Measurements from ENCODE around the gene PDLIM4. TPM values are rescaled to one million over a fixed set of nuclear protein-coding genes. Genes with fewer than 3 reads are reported as not detected.

The PDLIM4 gene
- total RNA-seq, 6 experiments from 2014 or later, result 0.24 to 0.95 (median 0.40) TPM; not detected in 2

- ATAC-seq (peak; percentile 94 to 98 (median 96)), DNase-seq (peak; percentile 91 to 94 (median 92))
- WGBS (ENCODE audit: insufficient coverage, low coverage, low lambda C conversion rate, missing lambda C conversion rate), result 0% methylated on average over 9 of the region's 92 CpGs
- Histone ChIP-seq H3K27me3 (no peaks in the 10 kb centered on the region), H3K4me1 (peaks cover 0 to 10% (median 0%) of the 10 kb centered on the region in 4 donors), H3K4me3 (peak within 1 kb of the TSS; percentile 52 to 65 (median 61)), H3K9me3 (no peaks in the 10 kb centered on the region), H3K27ac (peak within 1 kb of the TSS; percentile 93 to 98 (median 95)), H3K36me3 (no peaks in the 10 kb centered on the region)
- TF ChIP-seq POLR2A (IDR thresholded peaks at IDR 0.05) (peak; percentile 81), CTCF (IDR thresholded peaks at IDR 0.05) (peak in 1 of 4 donors; percentile 38)
- intact Hi-C loops (cut with DNase I), result no loop called here
These were observed 29.8 kb upstream of the PDLIM4 start, which contains the start of gene P4HA2 for GRCh38 chr5:132227485-132228240. TSS of gene P4HA2 (minus strand) at chr5:132227853. CDS start at chr5:132218626, 9,227 bp downstream.

- no peak for TF ChIP-seq POLR2A (IDR thresholded peaks at IDR 0.05)
- no peak for TF ChIP-seq CTCF (IDR thresholded peaks at IDR 0.05)
- 52% methylated on average over 5 of the region's 27 CpGs for WGBS (ENCODE audit: insufficient coverage, low coverage, low lambda C conversion rate, missing lambda C conversion rate)
- intact Hi-C loops (cut with DNase I), result no loop called here
- peak overlapping the region; percentile 93 to 98 (median 95) for H3K27ac ChIP-seq
- H3K4me3 ChIP-seq, result peak overlapping the region; percentile 52 to 65 (median 61)
- DNase-seq, result peak in 1 of 3 donors; percentile 44
- no peaks in the 10 kb centered on the region for H3K36me3 ChIP-seq
- no peak for ATAC-seq
- H3K9me3 ChIP-seq, result no peaks in the 10 kb centered on the region
- H3K27me3 ChIP-seq, result no peaks in the 10 kb centered on the region
- peaks cover 0 to 10% (median 0%) of the 10 kb centered on the region in 4 donors for H3K4me1 ChIP-seq
These were observed 29.1 kb upstream of the PDLIM4 start for GRCh38 chr5:132228241-132229035.

- intact Hi-C loops (cut with DNase I), result no loop called here
- Histone ChIP-seq H3K9me3 (no peaks in the 10 kb centered on the region), H3K27ac (no peak overlapping the region), H3K4me1 (peaks cover 0 to 10% (median 0%) of the 10 kb centered on the region in 4 donors), H3K4me3 (no peak overlapping the region), H3K36me3 (no peaks in the 10 kb centered on the region), H3K27me3 (no peaks in the 10 kb centered on the region)
- DNase-seq (no peak), ATAC-seq (no peak)
- 96% methylated on average over 5 of the region's 5 CpGs for WGBS (ENCODE audit: insufficient coverage, low coverage, low lambda C conversion rate, missing lambda C conversion rate)
- TF ChIP-seq POLR2A (IDR thresholded peaks at IDR 0.05) (no peak), CTCF (IDR thresholded peaks at IDR 0.05) (no peak)
These were observed 28.3 kb upstream of the PDLIM4 start for GRCh38 chr5:132229236-132229635.

GRCh38 chr5:132230871-132231270 lies 26.6 kb upstream of the PDLIM4 start:
- Histone ChIP-seq H3K4me3 (no peak overlapping the region), H3K4me1 (peaks cover 0 to 7% (median 0%) of the 10 kb centered on the region in 4 donors), H3K9me3 (no peaks in the 10 kb centered on the region), H3K27ac (no peak overlapping the region), H3K36me3 (no peaks in the 10 kb centered on the region), H3K27me3 (no peaks in the 10 kb centered on the region)
- TF ChIP-seq CTCF (IDR thresholded peaks at IDR 0.05) (no peak), POLR2A (IDR thresholded peaks at IDR 0.05) (no peak)
- intact Hi-C loops (cut with DNase I), result no loop called here
- DNase-seq, result peak in 1 of 3 donors; percentile 12
- WGBS (ENCODE audit: insufficient coverage, low coverage, low lambda C conversion rate, missing lambda C conversion rate), result 88% methylated on average over 9 of the region's 9 CpGs
- no peak for ATAC-seq
